ENCODE results near the gene DENND1B.
"Not testable (repeated sequence)": the region's sequence is repeated elsewhere in the genome, so short reads cannot be mapped to it uniquely, and the experiment has no call there.

Gene DENND1B

GRCh38 chr1:197541411-197541810, 233.9 kb downstream of the DENND1B start:
- DNase-seq: no peak

GRCh38 chr1:197526736-197527371, 248.4 kb downstream of the DENND1B start:
- DNase-seq: peak; percentile 48

GRCh38 chr1:197521118-197521739, 254.1 kb downstream of the DENND1B start:
- peak; percentile 52 for DNase-seq

- peak; percentile 12 for DNase-seq
Measured at GRCh38 chr1:197519741-197520334, 255.4 kb downstream of the DENND1B start.

GRCh38 chr1:197515421-197515820, 259.9 kb downstream of the DENND1B start:
- no peak for DNase-seq

GRCh38 chr1:197510691-197511378, 264.4 kb downstream of the DENND1B start:
- no peak for DNase-seq

- no peak for DNase-seq
Measured at GRCh38 chr1:197496722-197497121, 278.6 kb downstream of the DENND1B start.

- DNase-seq: not testable (repeated sequence)
Measured at GRCh38 chr1:197491505-197491904, 283.8 kb downstream of the DENND1B start.

- DNase-seq: no peak
Measured at GRCh38 chr1:197486946-197487345, 288.3 kb downstream of the DENND1B start.

GRCh38 chr1:197485790-197486189, 289.5 kb downstream of the DENND1B start:
- no peak for DNase-seq

- peak; percentile 28 for DNase-seq
Measured at GRCh38 chr1:197481101-197481500, 294.2 kb downstream of the DENND1B start.

GRCh38 chr1:197480446-197480845, 294.8 kb downstream of the DENND1B start:
- no peak for DNase-seq

- no peak for DNase-seq
Measured at GRCh38 chr1:197472141-197472540, 303.1 kb downstream of the DENND1B start.

GRCh38 chr1:197471248-197471985, 303.9 kb downstream of the DENND1B start:
- no peak for DNase-seq

- DNase-seq: no peak
Measured at GRCh38 chr1:197470330-197470729, 304.9 kb downstream of the DENND1B start.

GRCh38 chr1:197469620-197470210, 305.6 kb downstream of the DENND1B start:
- no peak for DNase-seq

- DNase-seq: no peak
Measured at GRCh38 chr1:197468543-197469175, 306.6 kb downstream of the DENND1B start.

GRCh38 chr1:197467881-197468280, 307.4 kb downstream of the DENND1B start:
- no peak for DNase-seq

- DNase-seq: no peak
Measured at GRCh38 chr1:197466813-197467212, 308.5 kb downstream of the DENND1B start.

GRCh38 chr1:197465528-197466327, 309.6 kb downstream of the DENND1B start:
- DNase-seq: no peak

GRCh38 chr1:197464044-197464443, 311.2 kb downstream of the DENND1B start:
- DNase-seq: no peak

All from CD4-positive, alpha-beta T cell treated with Interleukin-17A for 1 hour (primary cell).